NCI-H82 treated with DMSO at 0.1 percent for 48 hours (cell line): ENCODE results near the gene PGAP3.
A peak's percentile ranks its signal among the peaks of the same experiment; 100 is the strongest.
"Not testable (repeated sequence)": the region's sequence is repeated elsewhere in the genome, so short reads cannot be mapped to it uniquely, and the experiment has no call there.

Experiments used
- DNase-seq: peaks from one replicate; lab custom pipeline; 2025; ENCODE audit not compliant: unreplicated experiment; lab: John Stamatoyannopoulos, UW

The PGAP3 gene, protein sequence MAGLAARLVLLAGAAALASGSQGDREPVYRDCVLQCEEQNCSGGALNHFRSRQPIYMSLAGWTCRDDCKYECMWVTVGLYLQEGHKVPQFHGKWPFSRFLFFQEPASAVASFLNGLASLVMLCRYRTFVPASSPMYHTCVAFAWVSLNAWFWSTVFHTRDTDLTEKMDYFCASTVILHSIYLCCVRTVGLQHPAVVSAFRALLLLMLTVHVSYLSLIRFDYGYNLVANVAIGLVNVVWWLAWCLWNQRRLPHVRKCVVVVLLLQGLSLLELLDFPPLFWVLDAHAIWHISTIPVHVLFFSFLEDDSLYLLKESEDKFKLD

DNA sequence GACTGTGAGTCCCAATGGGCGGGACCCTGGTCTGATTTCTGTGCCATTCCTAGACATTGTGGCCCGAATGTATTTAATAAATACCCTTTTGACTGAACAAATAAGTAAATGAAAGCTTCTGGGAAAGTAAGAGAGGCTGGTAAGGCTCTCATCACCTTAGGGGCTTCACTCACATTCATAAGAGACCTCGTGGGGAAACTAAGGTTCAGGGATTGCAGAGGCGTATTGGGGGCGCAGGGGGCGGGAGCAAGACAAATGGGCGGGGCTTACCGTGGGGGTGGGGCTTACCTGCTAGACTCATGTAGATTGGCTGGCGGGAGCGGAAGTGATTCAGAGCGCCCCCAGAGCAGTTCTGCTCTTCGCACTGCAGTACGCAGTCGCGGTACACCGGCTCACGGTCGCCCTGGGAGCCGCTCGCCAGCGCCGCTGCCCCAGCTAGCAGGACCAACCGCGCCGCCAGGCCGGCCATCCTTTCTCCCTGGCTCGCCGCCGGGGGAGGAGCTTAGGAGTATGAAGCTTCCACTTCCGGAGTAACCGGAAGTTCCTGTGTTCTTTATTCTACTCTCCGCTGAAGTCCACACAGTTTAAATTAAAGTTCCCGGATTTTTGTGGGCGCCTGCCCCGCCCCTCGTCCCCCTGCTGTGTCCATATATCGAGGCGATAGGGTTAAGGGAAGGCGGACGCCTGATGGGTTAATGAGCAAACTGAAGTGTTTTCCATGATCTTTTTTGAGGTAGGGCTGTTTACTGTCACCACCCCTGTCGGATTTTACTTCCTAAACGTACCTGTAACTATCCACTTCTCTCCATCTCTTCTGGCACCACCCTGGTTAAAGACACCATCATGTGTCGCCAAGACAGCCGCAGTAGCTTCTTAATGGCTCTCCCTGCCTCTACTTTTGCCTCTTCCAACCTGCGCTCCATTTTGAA is at the start of gene PGAP3:
Gene PGAP3 (minus strand): TSS at position 512 of the 929 bp plus-strand sequence. CDS start 43 bp downstream, at position 469.
- peak; percentile 93 for DNase-seq

DNA sequence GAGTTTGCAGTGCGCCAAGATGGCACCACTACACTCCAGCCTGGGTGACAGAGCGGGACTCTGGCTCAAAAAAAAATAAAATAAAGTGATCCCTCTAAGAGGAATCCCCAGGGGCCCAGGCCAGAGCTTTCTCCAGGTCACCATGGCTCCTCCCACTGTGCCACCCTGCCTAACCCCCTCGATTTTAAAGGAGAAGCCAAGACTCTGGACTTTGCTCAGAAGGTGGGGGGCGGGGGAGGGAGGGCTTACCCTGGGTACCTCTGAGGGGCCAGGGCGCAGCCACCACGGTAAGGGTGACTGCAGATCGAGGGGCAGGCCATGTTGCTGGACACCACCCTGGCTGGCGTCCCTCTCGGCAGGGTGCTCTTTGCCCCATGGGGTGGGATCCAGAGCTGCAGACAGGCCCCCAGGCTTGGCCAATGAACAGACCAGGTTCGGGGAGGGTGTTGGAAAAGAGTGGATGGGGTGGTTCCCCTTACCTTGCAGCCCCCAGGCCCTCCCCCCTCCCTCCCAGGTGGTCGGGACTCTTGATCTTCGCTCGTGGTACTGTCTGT is 49.4 kb upstream of the PGAP3 start:
- no peak for DNase-seq

DNA sequence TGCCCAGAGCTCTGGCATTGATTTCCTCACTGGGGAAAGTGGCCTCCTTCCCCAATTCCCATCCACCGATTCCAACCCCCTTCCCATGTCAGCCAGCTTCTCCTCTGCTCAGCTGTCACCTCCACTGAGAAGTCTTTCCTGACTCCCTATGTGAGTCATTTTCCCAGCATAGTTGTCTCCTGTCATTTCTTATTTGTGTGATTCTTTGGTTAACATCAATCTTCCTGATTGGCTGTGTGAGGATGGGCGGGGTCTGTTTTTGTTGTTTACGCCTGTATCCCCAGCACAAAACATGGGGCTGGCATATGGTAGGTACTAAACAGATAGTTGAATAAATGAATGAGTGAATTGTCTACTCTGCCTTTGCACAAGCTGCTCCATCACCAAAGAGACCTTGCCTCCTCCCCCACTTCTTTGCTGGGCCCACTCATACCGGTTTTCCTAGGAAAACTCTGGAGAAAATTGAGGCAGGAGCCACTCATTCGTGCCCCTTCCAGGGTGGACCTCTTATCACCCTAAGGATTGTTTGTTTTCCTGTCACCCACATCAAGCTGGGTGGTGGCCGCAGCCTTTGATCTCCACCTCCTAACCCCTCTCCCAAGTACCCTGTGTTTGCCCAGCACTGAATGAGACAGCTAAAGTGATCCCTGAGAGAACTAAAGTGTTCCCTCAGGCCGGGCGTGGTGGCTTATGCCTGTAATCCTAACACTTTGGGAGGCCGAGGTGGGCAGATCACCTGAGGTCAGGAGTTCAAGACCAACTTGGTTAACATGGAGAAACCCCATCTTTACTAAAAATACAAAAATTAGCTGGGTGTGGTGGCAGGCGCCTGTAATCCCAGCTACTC is 48.7 kb upstream of the PGAP3 start:
- DNase-seq: no peak

DNA sequence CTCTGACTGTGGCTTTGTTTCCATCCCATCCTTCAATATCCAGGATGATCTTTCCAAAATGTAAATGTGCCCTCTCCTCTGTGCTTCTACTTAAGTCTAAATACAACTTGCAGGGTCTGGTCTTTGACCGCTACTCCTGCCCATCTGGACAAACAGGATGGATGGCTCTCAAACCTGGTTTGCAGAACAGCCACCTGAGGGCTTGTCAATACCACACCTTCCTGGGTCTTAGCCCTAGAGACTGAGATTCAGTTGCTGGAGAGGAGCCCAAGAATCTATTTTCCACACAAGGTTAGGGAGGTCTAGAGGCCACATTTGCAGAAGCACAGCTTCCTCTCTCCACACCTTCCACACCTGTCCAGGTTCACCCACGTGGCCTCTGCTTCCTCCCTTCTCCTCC is 48.0 kb upstream of the PGAP3 start:
- DNase-seq: no peak

DNA sequence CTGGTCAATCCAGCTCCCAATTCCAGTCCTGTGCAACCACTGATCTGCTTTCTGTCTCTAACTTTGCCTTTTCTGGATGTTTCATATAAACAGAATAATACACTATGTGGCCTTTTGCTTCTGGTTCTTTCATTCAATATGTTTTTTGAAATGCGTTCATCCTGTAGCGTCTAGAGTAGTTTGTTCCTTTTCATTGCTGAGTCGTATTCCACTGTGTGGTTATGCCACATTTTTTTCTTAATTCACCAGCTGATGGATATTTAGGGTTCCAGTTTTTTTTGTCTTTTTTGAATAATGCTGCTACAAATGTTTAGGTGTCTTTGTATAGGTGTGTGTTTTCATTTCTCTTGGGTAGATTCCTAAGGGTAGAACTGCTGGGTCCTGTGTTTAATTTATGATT is 44.7 kb upstream of the PGAP3 start:
- DNase-seq: no peak

DNA sequence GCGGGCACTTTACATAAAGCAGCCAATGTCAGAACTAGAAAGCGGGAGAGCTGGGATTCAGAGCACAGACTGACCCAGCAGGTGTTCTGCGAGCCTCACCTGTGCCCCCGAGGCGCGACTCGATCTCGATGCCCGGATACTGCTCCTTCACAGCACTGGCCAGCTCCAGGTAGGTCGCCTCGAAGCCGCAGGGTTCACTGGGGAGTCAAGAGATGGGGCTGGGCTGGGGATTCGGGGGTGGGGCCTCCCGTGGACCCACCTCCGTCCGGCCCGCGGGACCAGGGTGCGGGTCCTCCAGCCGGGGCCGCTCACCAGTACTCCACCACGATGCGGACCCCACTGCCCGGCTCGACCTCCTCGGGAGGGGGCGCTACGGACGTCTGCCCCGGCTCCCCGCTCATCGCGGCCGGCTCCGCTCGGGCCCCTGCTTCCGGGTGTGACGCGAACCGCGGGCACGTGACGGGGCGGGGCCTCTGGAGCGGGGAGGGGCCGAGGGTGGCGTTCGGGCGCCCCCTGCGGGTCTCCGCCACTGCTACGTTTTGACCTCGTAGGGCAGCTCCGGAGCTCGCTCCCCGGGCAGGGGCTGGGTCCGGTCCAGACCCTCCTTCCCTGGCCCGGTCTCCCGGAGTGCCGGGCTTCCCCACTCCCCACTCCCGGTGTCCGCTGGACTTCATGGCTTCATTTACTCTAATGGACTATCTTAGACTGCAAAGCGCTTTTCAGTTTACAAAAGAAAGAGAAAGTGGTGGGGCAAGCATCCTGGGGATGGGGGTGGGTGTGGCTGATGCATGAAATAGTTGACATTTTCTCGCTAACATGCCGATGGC is 42.5 kb upstream of the PGAP3 start, which contains the start of gene MIEN1:
Gene MIEN1 (minus strand): TSS at position 438 of the 827 bp plus-strand sequence. CDS start 37 bp downstream, at position 401.
- peak; percentile 50 for DNase-seq

DNA sequence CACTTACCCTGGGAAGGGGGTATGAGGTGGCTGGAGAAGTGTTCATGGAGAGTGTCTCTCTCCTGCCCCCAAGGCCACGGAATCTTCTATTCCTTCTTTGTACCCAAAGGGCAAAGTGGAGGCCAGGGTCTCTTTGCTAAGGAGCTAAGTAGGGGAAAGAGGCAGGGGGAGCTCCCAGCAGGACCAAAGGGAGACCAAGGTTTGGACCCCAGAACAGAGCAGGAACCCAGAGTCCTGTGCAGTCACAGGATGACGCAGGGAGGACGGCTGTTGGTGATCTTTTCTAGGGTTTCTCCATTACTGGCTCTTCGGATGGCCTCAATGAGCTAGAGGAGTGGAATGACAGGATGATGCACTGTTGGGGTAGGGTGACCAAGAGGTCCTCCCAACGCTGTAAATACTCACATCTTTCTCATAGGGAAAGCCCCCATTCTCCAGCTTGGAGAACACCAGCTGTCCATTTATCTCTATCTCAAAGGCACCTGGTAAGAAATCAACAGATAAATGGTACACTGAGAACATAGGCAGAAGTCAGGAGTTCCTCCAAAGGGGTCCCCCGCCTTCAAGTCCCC is 41.5 kb upstream of the PGAP3 start:
- no peak for DNase-seq

DNA sequence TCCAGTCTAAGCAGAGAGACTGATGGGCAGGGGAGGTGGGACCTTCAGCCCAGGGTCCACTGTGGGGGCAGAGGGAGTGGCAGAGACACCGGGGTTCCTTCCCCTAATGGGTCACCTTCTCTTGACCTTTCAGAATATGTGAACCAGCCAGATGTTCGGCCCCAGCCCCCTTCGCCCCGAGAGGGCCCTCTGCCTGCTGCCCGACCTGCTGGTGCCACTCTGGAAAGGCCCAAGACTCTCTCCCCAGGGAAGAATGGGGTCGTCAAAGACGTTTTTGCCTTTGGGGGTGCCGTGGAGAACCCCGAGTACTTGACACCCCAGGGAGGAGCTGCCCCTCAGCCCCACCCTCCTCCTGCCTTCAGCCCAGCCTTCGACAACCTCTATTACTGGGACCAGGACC is 39.7 kb upstream of the PGAP3 start:
- DNase-seq: no peak

DNA sequence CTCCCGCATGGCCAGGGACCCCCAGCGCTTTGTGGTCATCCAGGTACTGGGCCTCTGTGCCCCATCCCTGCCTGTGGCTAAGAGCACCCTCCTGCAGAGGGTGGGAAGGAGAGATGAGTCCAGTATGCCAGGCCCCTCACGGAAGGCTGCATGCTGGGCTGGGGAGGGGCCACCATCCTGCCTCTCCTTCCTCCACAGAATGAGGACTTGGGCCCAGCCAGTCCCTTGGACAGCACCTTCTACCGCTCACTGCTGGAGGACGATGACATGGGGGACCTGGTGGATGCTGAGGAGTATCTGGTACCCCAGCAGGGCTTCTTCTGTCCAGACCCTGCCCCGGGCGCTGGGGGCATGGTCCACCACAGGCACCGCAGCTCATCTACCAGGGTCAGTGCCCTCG is 38.8 kb upstream of the PGAP3 start:
- DNase-seq: no peak

DNA sequence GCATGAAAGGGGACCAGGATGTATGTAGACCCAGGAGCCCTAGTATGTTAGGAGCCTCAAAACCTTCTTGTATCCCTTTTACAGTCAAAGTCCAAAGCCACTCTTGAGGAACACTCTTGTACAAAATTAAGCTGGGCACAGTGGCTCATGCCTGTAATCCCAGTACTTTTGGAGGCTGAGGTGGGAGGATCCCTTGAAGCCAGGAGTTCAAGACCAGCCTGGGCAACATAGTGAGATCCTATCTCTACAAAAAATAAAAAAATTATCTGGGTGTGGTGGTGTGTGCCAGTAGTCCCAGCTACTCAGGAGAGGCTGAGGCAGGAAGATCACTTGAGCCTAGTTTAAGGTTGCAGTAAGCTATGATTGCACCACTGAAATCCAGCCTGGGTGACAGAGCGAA is 38.1 kb upstream of the PGAP3 start:
- DNase-seq: not testable (repeated sequence)

DNA sequence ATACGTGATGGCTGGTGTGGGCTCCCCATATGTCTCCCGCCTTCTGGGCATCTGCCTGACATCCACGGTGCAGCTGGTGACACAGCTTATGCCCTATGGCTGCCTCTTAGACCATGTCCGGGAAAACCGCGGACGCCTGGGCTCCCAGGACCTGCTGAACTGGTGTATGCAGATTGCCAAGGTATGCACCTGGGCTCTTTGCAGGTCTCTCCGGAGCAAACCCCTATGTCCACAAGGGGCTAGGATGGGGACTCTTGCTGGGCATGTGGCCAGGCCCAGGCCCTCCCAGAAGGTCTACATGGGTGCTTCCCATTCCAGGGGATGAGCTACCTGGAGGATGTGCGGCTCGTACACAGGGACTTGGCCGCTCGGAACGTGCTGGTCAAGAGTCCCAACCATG is 36.9 kb upstream of the PGAP3 start:
- DNase-seq: no peak

DNA sequence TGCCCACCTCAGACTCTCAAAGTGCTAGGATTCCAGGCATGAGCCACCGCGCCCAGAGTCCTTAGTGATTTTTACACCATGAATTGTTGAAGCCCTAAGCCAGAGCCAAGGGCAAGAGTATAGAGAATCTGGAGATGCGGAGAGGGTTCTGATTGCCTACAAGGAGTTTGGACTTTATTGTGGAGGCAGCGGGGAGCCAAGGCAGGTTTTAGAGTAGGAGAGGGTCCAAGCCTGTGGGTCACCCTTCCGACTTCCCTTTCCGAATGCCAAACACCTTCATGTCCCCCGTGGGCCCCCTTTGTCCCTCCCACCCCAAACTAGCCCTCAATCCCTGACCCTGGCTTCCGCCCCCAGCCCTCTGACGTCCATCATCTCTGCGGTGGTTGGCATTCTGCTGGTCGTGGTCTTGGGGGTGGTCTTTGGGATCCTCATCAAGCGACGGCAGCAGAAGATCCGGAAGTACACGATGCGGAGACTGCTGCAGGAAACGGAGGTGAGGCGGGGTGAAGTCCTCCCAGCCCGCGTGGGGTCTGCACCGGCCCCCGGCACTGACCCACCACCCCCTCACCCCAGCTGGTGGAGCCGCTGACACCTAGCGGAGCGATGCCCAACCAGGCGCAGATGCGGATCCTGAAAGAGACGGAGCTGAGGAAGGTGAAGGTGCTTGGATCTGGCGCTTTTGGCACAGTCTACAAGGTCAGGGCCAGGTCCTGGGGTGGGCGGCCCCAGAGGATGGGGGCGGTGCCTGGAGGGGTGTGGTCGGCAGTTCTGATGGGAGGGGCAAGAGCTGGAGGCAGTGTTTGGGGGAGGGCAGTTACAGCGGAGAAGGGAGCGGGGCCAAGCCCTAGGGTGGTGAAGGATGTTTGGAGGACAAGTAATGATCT is 35.4 kb upstream of the PGAP3 start:
- DNase-seq: no peak

DNA sequence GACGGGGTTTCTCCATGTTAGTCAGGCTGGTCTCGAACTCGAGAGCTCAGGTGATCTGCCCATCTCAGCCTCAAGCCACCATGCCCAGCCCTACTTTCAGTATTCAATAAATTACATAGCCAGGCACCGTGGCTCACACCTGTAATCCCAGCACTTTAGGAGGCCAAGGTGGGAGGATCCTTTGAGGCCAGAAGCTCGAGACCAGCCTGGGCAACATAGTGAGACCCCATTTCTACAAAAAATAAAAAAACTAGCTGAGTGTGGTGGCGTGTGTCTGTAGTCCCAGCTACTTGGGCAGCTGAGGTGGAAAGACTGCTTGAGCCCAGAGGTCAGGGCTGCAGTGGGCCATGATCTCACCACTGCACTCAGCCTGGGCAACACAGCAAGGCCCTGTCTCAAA is 34.2 kb upstream of the PGAP3 start:
- DNase-seq: no peak

DNA sequence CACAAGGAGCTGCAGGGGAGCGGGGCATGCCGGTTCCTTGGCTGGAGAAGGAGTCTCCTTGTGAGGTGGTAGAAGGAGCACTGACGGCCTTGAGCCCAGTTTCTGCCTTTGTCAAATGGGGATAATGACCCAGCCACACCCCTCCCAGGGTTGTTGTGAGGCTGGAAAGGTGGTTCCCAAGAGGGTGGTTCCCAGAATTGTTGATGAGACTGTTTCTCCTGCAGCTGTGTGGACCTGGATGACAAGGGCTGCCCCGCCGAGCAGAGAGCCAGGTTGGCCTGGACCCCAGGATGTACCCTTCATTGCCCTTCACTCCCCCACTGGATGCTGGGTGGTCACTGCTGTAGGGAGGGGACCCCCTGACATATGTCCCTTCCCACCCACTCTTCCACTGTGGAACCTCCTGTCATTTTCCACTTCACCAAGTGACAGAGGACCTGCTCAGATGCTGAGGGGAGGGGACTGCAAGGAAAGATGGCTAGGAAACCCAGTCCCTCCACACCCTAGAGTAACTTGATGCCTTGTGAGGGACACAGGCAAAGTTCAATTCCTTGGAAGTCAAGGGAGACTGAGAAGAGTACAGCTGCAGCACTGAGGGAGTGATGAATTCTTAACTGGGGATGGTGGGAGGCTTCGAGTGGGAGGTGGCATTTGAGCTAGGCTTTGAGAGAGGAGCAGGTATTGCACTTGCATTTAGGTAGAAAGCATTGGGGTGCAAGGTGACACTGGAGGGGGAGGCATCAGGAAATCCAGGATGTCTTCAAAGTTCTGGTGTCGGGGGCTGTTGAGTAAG is 31.9 kb upstream of the PGAP3 start:
- DNase-seq: no peak

DNA sequence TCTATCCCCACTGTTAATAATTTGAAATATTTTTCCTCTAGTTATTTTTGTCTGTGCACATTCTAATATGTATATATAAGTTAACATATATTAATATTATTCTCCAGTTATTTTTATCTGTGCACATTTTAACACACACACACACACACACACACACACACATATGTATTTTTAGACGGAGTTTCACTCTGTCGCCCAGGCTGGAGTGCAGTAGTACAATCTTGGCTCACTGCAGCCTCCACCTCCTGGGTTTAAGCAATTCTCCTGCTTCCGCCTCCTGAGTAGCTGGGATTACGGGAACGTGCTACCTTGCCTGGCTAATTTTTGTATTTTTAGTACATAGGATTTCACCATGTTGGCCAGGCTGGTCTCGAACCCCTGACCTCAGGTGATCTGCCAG is 29.8 kb upstream of the PGAP3 start:
- DNase-seq: no peak

DNA sequence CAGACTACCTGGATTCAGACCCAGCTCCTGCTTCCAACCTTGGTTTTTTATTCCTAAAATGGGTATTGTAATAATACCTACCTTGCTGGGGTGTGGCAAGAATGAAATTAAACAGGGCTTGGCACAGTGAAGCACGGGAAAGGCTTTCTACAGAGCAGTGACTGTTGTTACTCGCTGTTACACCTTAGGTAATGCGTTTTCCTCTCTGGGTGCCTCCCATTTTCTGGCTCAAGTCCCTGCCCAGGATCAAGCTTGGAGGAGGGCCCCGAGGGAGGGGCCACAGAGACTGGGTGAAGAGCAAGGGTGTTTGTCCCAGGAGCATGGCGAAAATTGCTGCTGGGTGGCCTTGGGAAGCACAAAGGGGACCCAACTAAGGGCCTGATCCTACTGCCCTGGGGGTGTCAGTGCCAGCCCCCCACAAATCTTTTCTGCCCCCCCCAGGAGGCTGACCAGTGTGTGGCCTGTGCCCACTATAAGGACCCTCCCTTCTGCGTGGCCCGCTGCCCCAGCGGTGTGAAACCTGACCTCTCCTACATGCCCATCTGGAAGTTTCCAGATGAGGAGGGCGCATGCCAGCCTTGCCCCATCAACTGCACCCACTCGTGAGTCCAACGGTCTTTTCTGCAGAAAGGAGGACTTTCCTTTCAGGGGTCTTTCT is 29.2 kb upstream of the PGAP3 start:
- no peak for DNase-seq

DNA sequence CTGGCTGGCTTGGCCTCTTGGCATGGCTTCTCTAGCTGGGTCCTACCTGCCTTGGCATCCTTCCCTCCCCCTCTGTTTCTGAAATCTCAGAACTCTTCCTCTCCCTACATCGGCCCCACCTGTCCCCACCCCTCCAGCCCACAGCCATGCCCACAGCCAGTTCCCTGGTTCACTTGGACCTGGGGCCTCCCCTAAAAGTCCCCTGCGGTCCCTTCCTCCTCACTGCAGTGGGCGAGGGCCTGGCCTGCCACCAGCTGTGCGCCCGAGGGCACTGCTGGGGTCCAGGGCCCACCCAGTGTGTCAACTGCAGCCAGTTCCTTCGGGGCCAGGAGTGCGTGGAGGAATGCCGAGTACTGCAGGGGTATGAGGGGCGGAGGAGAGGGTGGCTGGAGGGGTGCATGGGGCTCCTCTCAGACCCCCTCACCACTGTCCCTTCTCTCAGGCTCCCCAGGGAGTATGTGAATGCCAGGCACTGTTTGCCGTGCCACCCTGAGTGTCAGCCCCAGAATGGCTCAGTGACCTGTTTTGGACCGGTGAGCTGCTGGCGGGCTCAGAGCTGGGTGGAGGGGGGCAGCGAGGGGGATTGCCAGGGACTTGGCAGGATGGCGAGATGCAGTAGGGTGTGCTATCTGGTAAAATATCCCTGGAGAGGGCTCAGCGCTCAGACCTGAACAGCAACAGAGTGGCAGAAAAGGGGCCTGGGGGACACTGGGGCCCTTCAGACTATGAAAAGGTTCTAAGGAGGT is 28.4 kb upstream of the PGAP3 start:
- DNase-seq: no peak
